GM19351 (cell line): Measurements from ENCODE around the gene RBFOX2.
"Not testable (repeated sequence)": the region's sequence is repeated elsewhere in the genome, so short reads cannot be mapped to it uniquely, and the experiment has no call there.

Source experiments
- ATAC-seq: cut with Tn5 transposase; IDR thresholded peaks from one replicate; pipeline ENCODE4 v1.9.1; 2021; ENCODE audit warnings: mild to moderate bottlenecking, moderate library complexity; ENCODE audit not compliant: unreplicated experiment

The RBFOX2 gene

GRCh38 chr22:36010090-36010489 lies 18.5 kb downstream of the RBFOX2 start:
- ATAC-seq, result no peak

GRCh38 chr22:36009085-36009484 lies 19.5 kb downstream of the RBFOX2 start:
- ATAC-seq, result no peak

GRCh38 chr22:36008565-36008964 lies 20.1 kb downstream of the RBFOX2 start:
- no peak for ATAC-seq

GRCh38 chr22:36008131-36008530 lies 20.5 kb downstream of the RBFOX2 start:
- no peak for ATAC-seq

GRCh38 chr22:36003972-36004674 lies 24.5 kb downstream of the RBFOX2 start:
- ATAC-seq, result no peak

- no peak for ATAC-seq
These were observed 25.8 kb downstream of the RBFOX2 start for GRCh38 chr22:36002718-36003260.

GRCh38 chr22:36002084-36002483 lies 26.5 kb downstream of the RBFOX2 start:
- ATAC-seq, result no peak

- no peak for ATAC-seq
These were observed 29.9 kb downstream of the RBFOX2 start for GRCh38 chr22:35998748-35999147.

GRCh38 chr22:35997438-35997837 lies 31.2 kb downstream of the RBFOX2 start:
- ATAC-seq, result no peak

- no peak for ATAC-seq
These were observed 32.0 kb downstream of the RBFOX2 start for GRCh38 chr22:35996596-35996995.

GRCh38 chr22:35995772-35996171 lies 32.9 kb downstream of the RBFOX2 start:
- no peak for ATAC-seq

GRCh38 chr22:35995348-35995747 lies 33.3 kb downstream of the RBFOX2 start:
- no peak for ATAC-seq

GRCh38 chr22:35993727-35994126 lies 34.9 kb downstream of the RBFOX2 start:
- not testable (repeated sequence) for ATAC-seq

- ATAC-seq, result no peak
These were observed 35.4 kb downstream of the RBFOX2 start for GRCh38 chr22:35993048-35993714.

GRCh38 chr22:35991168-35991567 lies 37.5 kb downstream of the RBFOX2 start:
- no peak for ATAC-seq

GRCh38 chr22:35988030-35988429 lies 40.6 kb downstream of the RBFOX2 start:
- no peak for ATAC-seq

GRCh38 chr22:35987487-35987886 lies 41.1 kb downstream of the RBFOX2 start:
- no peak for ATAC-seq

GRCh38 chr22:35986088-35986487 lies 42.5 kb downstream of the RBFOX2 start:
- ATAC-seq, result no peak

- no peak for ATAC-seq
These were observed 43.3 kb downstream of the RBFOX2 start for GRCh38 chr22:35985371-35985770.

GRCh38 chr22:35984183-35985175 lies 44.1 kb downstream of the RBFOX2 start:
- no peak for ATAC-seq

- no peak for ATAC-seq
These were observed 46.7 kb downstream of the RBFOX2 start for GRCh38 chr22:35981900-35982299.
